GM12801 (cell line): ENCODE data around the gene PTPRG.

Source experiments
- TF ChIP-seq, protein P1 (sequence below): IDR thresholded peaks from one replicate; pipeline ENCODE4 v1.5.1; 2011; ENCODE audit warnings: control low read depth; ENCODE audit not compliant: insufficient read length; ENCODE audit errors: extremely low read depth

PTPRG gene

DNA sequence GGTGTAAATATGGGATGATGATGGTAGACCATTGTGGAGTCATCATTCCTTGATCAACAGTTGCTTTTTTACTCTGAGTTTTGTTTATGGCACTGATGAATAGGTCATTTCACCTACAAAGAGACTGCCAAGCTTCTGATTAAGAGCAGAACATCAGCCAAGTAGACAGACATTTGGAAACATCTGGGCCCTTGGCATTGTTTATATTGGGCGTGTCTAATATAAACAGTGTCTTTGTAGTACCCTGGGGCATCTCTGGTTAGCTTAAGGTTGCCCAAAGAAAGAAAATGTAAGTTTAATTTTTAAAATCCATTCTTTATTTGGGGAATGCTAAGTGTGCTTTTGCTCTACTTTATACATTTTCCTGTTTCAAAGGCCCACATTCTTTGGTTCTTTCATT, 435.0 kb downstream of the PTPRG start:
- TF ChIP-seq, protein P1, sequence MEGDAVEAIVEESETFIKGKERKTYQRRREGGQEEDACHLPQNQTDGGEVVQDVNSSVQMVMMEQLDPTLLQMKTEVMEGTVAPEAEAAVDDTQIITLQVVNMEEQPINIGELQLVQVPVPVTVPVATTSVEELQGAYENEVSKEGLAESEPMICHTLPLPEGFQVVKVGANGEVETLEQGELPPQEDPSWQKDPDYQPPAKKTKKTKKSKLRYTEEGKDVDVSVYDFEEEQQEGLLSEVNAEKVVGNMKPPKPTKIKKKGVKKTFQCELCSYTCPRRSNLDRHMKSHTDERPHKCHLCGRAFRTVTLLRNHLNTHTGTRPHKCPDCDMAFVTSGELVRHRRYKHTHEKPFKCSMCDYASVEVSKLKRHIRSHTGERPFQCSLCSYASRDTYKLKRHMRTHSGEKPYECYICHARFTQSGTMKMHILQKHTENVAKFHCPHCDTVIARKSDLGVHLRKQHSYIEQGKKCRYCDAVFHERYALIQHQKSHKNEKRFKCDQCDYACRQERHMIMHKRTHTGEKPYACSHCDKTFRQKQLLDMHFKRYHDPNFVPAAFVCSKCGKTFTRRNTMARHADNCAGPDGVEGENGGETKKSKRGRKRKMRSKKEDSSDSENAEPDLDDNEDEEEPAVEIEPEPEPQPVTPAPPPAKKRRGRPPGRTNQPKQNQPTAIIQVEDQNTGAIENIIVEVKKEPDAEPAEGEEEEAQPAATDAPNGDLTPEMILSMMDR: no peak

GRCh38 chr3:61997101-61997500, 435.7 kb downstream of the PTPRG start:
- TF ChIP-seq, protein P1: no peak

DNA sequence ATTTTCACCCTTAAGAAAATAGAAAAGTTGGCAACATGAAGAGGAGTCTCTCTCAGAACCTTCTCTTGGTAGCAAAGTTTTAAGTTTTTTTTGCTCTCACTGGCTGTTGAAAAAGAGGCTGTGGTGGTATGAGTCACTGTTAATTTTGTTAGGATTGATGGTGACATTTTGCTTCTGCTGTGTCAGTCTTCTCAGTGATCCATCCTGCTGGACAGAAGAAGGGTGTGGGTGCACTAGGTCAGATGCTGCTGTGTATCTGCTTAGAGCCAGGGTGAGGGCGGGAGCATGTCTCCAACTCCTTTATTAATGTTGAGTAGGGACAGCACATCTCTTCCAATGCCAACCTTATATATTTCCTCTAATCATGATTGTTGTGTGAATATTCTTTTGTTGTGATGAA, 442.5 kb downstream of the PTPRG start:
- TF ChIP-seq, protein P1: no peak

DNA sequence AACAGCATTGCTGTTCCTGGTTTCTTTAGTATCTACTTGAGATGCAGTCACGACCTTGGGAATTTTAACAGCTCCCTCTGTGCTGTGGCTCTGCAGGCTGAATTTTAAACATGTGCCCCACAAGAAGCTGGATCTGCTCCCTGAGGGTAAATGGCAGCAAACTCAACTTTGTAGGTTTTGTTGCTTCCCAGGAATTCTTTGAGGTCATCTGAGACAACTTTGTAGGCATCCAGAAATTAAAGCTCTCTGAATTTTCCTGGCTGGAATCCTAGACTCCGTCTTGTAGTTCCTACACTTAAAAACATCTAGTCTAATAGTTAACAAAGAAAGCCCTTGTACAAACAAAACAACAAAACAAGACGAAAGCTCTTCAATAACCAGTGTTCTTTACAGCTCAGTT, 445.7 kb downstream of the PTPRG start:
- TF ChIP-seq, protein P1: no peak

- TF ChIP-seq, protein P1: no peak
These were observed 449.6 kb downstream of the PTPRG start for GRCh38 chr3:62010989-62011388.

DNA sequence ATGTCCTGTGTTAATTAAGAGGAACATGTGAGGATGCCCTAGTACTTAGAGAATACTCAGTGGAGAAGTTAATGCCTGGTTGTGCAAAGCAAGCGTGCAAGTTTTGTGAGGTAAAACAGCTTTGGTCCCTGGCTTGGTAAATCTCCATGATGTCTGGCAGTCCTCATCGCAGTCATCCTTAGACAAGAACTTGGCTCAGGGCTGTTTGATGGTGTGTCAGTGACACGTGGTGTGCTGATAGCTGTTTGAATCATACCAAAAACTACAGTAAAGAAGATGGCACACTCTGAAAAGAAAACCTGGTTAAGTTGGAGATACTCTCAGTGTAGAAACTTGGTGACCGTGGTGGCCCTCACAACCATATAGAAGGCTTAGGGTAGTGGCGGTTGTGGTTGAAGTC, 450.3 kb downstream of the PTPRG start:
- TF ChIP-seq, protein P1: no peak

DNA sequence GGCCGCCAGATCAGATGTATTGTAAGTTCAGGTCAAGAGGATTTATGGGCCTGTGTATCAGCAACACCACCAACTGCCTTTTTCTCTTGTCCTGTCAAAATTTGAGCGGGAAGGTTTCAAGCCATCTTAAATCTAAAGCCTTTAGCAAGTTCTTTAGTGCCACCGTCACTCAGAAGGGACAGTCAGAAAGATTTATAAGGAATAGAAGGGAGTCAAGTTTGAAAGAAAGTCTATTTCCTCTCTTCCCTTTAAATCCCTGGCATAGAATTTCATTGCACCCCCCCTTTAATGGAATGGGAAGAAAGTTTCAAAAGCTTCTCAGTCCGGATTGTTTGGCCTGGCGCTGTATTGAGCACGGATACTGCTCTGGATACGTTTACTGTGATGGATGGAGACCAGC, 452.6 kb downstream of the PTPRG start:
- TF ChIP-seq, protein P1: no peak

- TF ChIP-seq, protein P1: no peak
These were observed 453.7 kb downstream of the PTPRG start for GRCh38 chr3:62015111-62015510.
